HepG2 (cell line): ENCODE data around the gene CMPK1. TPM values are rescaled to one million over a fixed set of nuclear protein-coding genes. Genes with fewer than 3 reads are reported as not detected.

Source experiments
- HNRNPH1 ChIP-seq: fragments of 200-400 bp; formaldehyde crosslinking; optimal IDR thresholded peaks from 2 replicates; pipeline ENCODE3; 2017; ENCODE audit warnings: mild to moderate bottlenecking, low read depth, low read length
- JDP2 ChIP-seq: sonication (generic); formaldehyde crosslinking; IDR thresholded peaks from 2 replicates; pipeline ENCODE4 v1.8.1; 2022; ENCODE audit warnings: missing genetic modification reagents, borderline replicate concordance
- NFIB ChIP-seq: sonication (generic); formaldehyde crosslinking; IDR thresholded peaks from 2 replicates; pipeline ENCODE4 v1.9.0; 2021; ENCODE audit warnings: missing genetic modification reagents, mild to moderate bottlenecking, borderline replicate concordance
- RAD21 ChIP-seq: fragments of 450-650 bp; formaldehyde crosslinking; IDR thresholded peaks from 2 replicates; pipeline ENCODE4 v1.5.0; 2020; ENCODE audit warnings: mild to moderate bottlenecking
- RBM22 ChIP-seq: fragments of 200-400 bp; formaldehyde crosslinking; optimal IDR thresholded peaks from 2 replicates; pipeline ENCODE3; 2017; ENCODE audit warnings: mild to moderate bottlenecking, low read length, moderate library complexity
- RFX3 ChIP-seq: IDR thresholded peaks from 2 replicates; pipeline ENCODE4 v1.6.1; 2016; ENCODE audit warnings: missing biosample characterization, missing genetic modification reagents
- RNF2 ChIP-seq: fragments of 450-650 bp; conservative IDR thresholded peaks from 2 replicates; pipeline ENCODE4 v1.6.1; 2016; ENCODE audit warnings: low read depth
- RXRA ChIP-seq: sonication (generic); formaldehyde crosslinking; IDR thresholded peaks from 2 replicates; pipeline ENCODE4 v1.5.1; 2020; ENCODE audit warnings: missing genetic modification reagents
- SALL2 ChIP-seq: sonication (generic); formaldehyde crosslinking; IDR thresholded peaks from 2 replicates; pipeline ENCODE4 v1.8.1; 2023; ENCODE audit warnings: mild to moderate bottlenecking, missing genetic modification reagents, inconsistent platforms
- SMC3 ChIP-seq: IDR thresholded peaks from 2 replicates; pipeline ENCODE4 v1.6.1; 2011; ENCODE audit warnings: low read length, improper control_type of control experiment
- TAF15 ChIP-seq: fragments of 200-400 bp; formaldehyde crosslinking; IDR thresholded peaks from one replicate; pipeline ENCODE4 v1.6.1; 2018; ENCODE audit warnings: mild to moderate bottlenecking, low read depth, low read length; ENCODE audit not compliant: poor library complexity, severe bottlenecking
- TRIM24 ChIP-seq: sonication (generic); formaldehyde crosslinking; IDR thresholded peaks from 2 replicates; pipeline ENCODE4 v1.8.0; 2022; ENCODE audit warnings: mild to moderate bottlenecking, missing genetic modification reagents
- U2AF2 ChIP-seq: fragments of 200-400 bp; formaldehyde crosslinking; IDR thresholded peaks from 2 replicates; pipeline ENCODE4 v1.6.1; 2017; ENCODE audit warnings: low read depth, mild to moderate bottlenecking, low read length
- YEATS4 ChIP-seq: sonication (generic); formaldehyde crosslinking; IDR thresholded peaks from 2 replicates; pipeline ENCODE4 v1.4.0; 2020; ENCODE audit warnings: missing genetic modification reagents, borderline replicate concordance
- ZNF207 ChIP-seq: fragments of 450-650 bp; IDR thresholded peaks from 2 replicates; pipeline ENCODE4 v1.6.1; 2016; ENCODE audit warnings: antibody characterized with exemption, borderline replicate concordance
- ZNF430 ChIP-seq: sonication (generic); formaldehyde crosslinking; IDR thresholded peaks from 2 replicates; pipeline ENCODE4 v1.9.0; 2021; ENCODE audit warnings: mild to moderate bottlenecking, missing genetic modification reagents
- ZNF441 ChIP-seq: sonication (generic); formaldehyde crosslinking; IDR thresholded peaks from 2 replicates; pipeline ENCODE4 v1.7.0; 2021; ENCODE audit warnings: missing genetic modification reagents, borderline replicate concordance
- ZNF552 ChIP-seq: sonication (generic); formaldehyde crosslinking; IDR thresholded peaks from 2 replicates; pipeline ENCODE4 v1.9.0; 2022; ENCODE audit warnings: missing genetic modification reagents, mild to moderate bottlenecking, borderline replicate concordance
- ZNF766 ChIP-seq: sonication (generic); formaldehyde crosslinking; IDR thresholded peaks from 2 replicates; pipeline ENCODE4 v1.5.0; 2020; ENCODE audit warnings: missing genetic modification reagents, borderline replicate concordance
- ZNF782 ChIP-seq: sonication (generic); formaldehyde crosslinking; IDR thresholded peaks from 2 replicates; pipeline ENCODE4 v1.4.0; 2020; ENCODE audit warnings: missing genetic modification reagents, mild to moderate bottlenecking, borderline replicate concordance
- ZNF816 ChIP-seq: sonication (generic); formaldehyde crosslinking; IDR thresholded peaks from 2 replicates; pipeline ENCODE4 v1.8.0; 2022; ENCODE audit warnings: missing genetic modification reagents, mild to moderate bottlenecking, borderline replicate concordance
- ZSCAN20 ChIP-seq: sonication (generic); formaldehyde crosslinking; IDR thresholded peaks from 2 replicates; pipeline ENCODE4 v1.4.0; 2020; ENCODE audit warnings: missing genetic modification reagents, mild to moderate bottlenecking, borderline replicate concordance
- ZSCAN22 ChIP-seq: sonication (generic); formaldehyde crosslinking; IDR thresholded peaks from 2 replicates; pipeline ENCODE4 v1.4.0; 2020; ENCODE audit warnings: mild to moderate bottlenecking, missing genetic modification reagents
- polyA plus RNA-seq, 8 experiments: library from polyadenylated mRNA; depleted of rRNA in 3 of 8; stranded (reverse) in 7 of 8; unstranded in 1 of 8; fragments of >200 nt; fragmentation: Illumina TruSeq in 4 of 8; extraction: Trizol in 4 of 8; gene quantifications; 2 replicates each; pipeline versions ENCODE4 v1.2.1 to v1.2.3, GENCODE V29; 2011 to 2016; ENCODE audit warnings: low read depth in 4 of 8, missing spikeins in 1 of 8, mixed read lengths in 1 of 8; ENCODE audit not compliant: insufficient read depth in 1 of 8
- total RNA-seq, 5 experiments: library from RNA; depleted of rRNA; stranded (reverse); fragments of >200 nt; fragmentation: Illumina TruSeq; extraction: Trizol; gene quantifications; 2 replicates each; pipeline ENCODE4 v1.2.3, GENCODE V29; 2016; ENCODE audit warnings: low read depth in 1 of 5
- TF ChIP-seq, protein P1 (sequence below): IDR thresholded peaks from 2 replicates; pipeline ENCODE4 v1.6.1; 2016
- TF ChIP-seq, protein P2 (sequence below): sonication (generic); formaldehyde crosslinking; IDR thresholded peaks from 2 replicates; pipeline ENCODE4 v1.5.1; 2020; ENCODE audit warnings: missing genetic modification reagents, mild to moderate bottlenecking, borderline replicate concordance
- TF ChIP-seq, protein P3 (sequence below): sonication (generic); formaldehyde crosslinking; IDR thresholded peaks from 2 replicates; pipeline ENCODE4 v1.4.0; 2020; ENCODE audit warnings: mild to moderate bottlenecking, missing genetic modification reagents

Gene CMPK1
- total and polyA plus RNA-seq, 2 of the 13 experiments (the other 11 are each of a cell fraction or from before 2014, with no cell fraction given) = 38.3 to 92.0 TPM

DNA sequence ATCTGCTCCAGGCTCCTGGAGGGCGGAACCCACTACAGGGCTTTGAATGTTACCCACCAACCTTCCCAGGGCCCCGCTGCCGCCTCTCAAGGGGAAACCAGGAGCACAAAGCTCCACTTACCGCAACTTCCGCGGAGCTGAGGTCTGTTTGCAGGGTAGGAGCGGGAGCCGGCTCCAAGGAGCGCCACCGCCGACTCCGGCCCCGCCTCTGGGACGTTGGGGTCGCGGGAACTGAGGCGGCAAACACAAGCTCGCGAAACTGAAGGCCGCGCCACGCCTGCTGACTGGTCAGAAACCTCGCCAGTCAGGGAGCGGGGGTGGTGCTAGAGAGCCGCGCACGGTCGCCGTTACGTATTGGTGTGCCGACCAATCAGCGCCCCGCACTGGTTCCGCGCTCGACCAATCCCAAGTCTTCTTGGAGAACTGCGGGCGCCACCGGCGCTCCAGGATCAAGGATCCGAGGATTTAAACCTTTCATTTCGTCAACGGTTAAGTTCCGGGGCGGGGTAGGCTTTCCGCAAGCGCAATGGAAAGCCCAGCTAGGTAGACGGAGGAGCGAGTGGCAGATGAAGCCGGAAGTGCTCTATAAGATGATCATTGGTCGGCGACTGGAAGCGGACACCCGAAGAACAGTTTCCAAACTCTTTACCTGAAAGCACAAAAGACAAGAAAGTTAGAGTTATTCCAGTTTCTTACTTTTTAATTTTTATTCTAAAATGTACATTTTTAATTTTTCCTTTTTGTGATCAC lies 19.5 kb upstream of the CMPK1 start, which contains the start of gene STIL (continued):
- TF ChIP-seq TAF15 (no peak), SALL2 (CRISPR knock-in tag) (no peak), ZNF782 (CRISPR knock-in tag) (no peak), SMC3 (no peak), ZNF207 (no peak), U2AF2 (no peak), ZNF430 (CRISPR knock-in tag) (0 out of 2 replicates have a peak, but pooled peaks have one; percentile 39), RBM22 (no peak), ZNF766 (CRISPR knock-in tag) (no peak), ZSCAN22 (CRISPR knock-in tag) (no peak), YEATS4 (CRISPR knock-in tag) (peak; percentile 88; the same call in 1 of the 2 replicates), HNRNPH1 (no peak), TRIM24 (CRISPR knock-in tag) (no peak), JDP2 (CRISPR knock-in tag) (0 out of 2 replicates have a peak, but pooled peaks have one; percentile 27), ZNF552 (CRISPR knock-in tag) (no peak), RNF2 (no peak), RAD21 (CRISPR knock-in tag) (0 out of 2 replicates have a peak, but pooled peaks have one; percentile 19), RXRA (CRISPR knock-in tag) (no peak), RFX3 (CRISPR knock-in tag) (no peak), ZNF441 (CRISPR knock-in tag) (peak; percentile 51; the same call in 1 of the 2 replicates), NFIB (no peak), ZSCAN20 (CRISPR knock-in tag) (no peak), ZNF816 (CRISPR knock-in tag) (no peak)
- TF ChIP-seq, protein P1, sequence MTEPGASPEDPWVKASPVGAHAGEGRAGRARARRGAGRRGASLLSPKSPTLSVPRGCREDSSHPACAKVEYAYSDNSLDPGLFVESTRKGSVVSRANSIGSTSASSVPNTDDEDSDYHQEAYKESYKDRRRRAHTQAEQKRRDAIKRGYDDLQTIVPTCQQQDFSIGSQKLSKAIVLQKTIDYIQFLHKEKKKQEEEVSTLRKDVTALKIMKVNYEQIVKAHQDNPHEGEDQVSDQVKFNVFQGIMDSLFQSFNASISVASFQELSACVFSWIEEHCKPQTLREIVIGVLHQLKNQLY = 0 out of 2 replicates have a peak, but pooled peaks have one; percentile 8
- TF ChIP-seq, protein P2, sequence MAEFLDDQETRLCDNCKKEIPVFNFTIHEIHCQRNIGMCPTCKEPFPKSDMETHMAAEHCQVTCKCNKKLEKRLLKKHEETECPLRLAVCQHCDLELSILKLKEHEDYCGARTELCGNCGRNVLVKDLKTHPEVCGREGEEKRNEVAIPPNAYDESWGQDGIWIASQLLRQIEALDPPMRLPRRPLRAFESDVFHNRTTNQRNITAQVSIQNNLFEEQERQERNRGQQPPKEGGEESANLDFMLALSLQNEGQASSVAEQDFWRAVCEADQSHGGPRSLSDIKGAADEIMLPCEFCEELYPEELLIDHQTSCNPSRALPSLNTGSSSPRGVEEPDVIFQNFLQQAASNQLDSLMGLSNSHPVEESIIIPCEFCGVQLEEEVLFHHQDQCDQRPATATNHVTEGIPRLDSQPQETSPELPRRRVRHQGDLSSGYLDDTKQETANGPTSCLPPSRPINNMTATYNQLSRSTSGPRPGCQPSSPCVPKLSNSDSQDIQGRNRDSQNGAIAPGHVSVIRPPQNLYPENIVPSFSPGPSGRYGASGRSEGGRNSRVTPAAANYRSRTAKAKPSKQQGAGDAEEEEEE = no peak
- TF ChIP-seq, protein P3, sequence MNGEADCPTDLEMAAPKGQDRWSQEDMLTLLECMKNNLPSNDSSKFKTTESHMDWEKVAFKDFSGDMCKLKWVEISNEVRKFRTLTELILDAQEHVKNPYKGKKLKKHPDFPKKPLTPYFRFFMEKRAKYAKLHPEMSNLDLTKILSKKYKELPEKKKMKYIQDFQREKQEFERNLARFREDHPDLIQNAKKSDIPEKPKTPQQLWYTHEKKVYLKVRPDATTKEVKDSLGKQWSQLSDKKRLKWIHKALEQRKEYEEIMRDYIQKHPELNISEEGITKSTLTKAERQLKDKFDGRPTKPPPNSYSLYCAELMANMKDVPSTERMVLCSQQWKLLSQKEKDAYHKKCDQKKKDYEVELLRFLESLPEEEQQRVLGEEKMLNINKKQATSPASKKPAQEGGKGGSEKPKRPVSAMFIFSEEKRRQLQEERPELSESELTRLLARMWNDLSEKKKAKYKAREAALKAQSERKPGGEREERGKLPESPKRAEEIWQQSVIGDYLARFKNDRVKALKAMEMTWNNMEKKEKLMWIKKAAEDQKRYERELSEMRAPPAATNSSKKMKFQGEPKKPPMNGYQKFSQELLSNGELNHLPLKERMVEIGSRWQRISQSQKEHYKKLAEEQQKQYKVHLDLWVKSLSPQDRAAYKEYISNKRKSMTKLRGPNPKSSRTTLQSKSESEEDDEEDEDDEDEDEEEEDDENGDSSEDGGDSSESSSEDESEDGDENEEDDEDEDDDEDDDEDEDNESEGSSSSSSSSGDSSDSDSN = peak; percentile 73; the same call in 1 of the 2 replicates
